Neutrophil (primary cell): ENCODE measurements around the gene TMEM42.

Experiments
- H3K27ac ChIP-seq: fragments of 200-600 bp; sonication (generic); 2 replicates; pipeline ENCODE4 v1.5.1; 2016; ENCODE audit warnings: mild to moderate bottlenecking, moderate library complexity
- H3K27me3 ChIP-seq: fragments of 200-600 bp; sonication (generic); 2 replicates; pipeline ENCODE4 v1.6.0; 2016; ENCODE audit warnings: mild to moderate bottlenecking
- H3K36me3 ChIP-seq: fragments of 200-600 bp; sonication (generic); 2 replicates; pipeline ENCODE4 v1.5.1; 2017
- H3K4me1 ChIP-seq, 2 experiments: fragments of 200-600 bp in 1 of 2; sonication (generic) in 1 of 2; 1 replicate in 1 of 2; 2 replicates in 1 of 2; pipeline versions ENCODE4 v1.5.1 to v1.6.1; 2013 to 2016; ENCODE audit warnings: low read depth in 1 of 2, low read length in 1 of 2, mild to moderate bottlenecking in 1 of 2, moderate library complexity in 1 of 2; ENCODE audit not compliant: control insufficient read depth in 1 of 2, insufficient read depth in 1 of 2
- H3K4me3 ChIP-seq, 2 experiments: fragments of 200-600 bp in 1 of 2; sonication (generic) in 1 of 2; 1 replicate in 1 of 2; 2 replicates in 1 of 2; pipeline ENCODE4 v1.5.1; 2013 to 2016; ENCODE audit warnings: low read depth in 1 of 2, low read length in 1 of 2, mild to moderate bottlenecking in 1 of 2, moderate library complexity in 1 of 2
- H3K9me3 ChIP-seq: fragments of 200-600 bp; sonication (generic); 2 replicates; pipeline ENCODE4 v1.5.1; 2016
- CTCF ChIP-seq: fragments of 200-600 bp; sonication (generic); IDR thresholded peaks from 2 replicates; pipeline ENCODE4 v1.5.1; 2016; ENCODE audit warnings: antibody characterized with exemption

Gene TMEM42

DNA sequence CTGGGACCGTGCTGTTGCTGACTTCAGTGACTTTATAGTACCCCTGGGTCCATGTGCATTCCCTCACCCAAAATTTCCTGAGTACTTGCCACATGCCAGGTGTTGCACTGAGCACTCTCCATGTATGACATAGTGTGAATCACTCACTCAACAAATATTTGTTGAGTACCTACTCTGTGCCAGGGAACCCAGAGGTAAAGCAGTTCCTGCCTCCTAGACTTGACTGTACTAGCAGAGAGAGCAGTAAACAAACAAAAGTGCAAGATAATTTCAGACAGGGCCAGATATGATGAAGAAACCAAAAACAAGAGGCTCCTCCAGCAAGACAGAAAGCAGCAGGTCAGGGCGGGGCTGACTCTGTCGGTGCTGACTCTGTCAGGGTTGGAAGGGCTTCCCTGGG lies 24.8 kb downstream of the TMEM42 start:
- Histone ChIP-seq H3K4me3 (no peak overlapping the region), H3K4me1 (no peaks in the 10 kb centered on the region), H3K27me3 (no peaks in the 10 kb centered on the region)

GRCh38 chr3:44887101-44887500 lies 25.4 kb downstream of the TMEM42 start:
- H3K36me3 ChIP-seq = no peaks in the 10 kb centered on the region
- no peak overlapping the region for H3K27ac ChIP-seq
- TF ChIP-seq CTCF = no peak
- H3K4me3 ChIP-seq = no peak overlapping the region
- no peaks in the 10 kb centered on the region for H3K9me3 ChIP-seq
- H3K27me3 ChIP-seq = no peaks in the 10 kb centered on the region
- no peaks in the 10 kb centered on the region for H3K4me1 ChIP-seq

More for the DNA sequence above, 24.8 kb downstream of the TMEM42 start:
- no peaks in the 10 kb centered on the region for H3K9me3 ChIP-seq
- H3K27ac ChIP-seq = no peak overlapping the region
- no peaks in the 10 kb centered on the region for H3K36me3 ChIP-seq
- TF ChIP-seq CTCF = no peak

DNA sequence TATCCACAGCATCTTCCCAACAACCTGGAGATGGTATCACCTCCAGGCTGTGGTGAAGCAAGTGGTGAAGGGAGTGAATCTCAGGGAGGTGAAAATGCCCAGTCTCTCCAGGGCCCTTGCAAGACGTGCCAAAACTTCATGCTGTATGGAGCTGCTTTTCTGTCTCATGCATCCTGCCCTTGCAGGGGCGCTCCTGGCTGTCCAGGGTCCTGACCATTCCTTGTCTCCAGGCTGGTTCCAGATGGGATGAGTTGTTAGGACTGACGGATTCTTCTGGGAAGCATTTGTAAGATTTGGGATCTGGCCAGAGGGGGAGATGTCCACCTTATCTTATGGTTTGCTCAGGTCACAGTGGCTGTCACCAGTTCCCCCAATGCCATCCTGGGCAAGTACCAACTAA lies 28.5 kb downstream of the TMEM42 start:
- TF ChIP-seq CTCF = no peak
- no peaks in the 10 kb centered on the region for H3K9me3 ChIP-seq
- H3K36me3 ChIP-seq = no peaks in the 10 kb centered on the region
- no peak overlapping the region for H3K4me3 ChIP-seq
- H3K27me3 ChIP-seq = no peaks in the 10 kb centered on the region
- H3K4me1 ChIP-seq = no peaks in the 10 kb centered on the region
- no peak overlapping the region for H3K27ac ChIP-seq

- H3K4me1 ChIP-seq = no peaks in the 10 kb centered on the region
- H3K4me3 ChIP-seq = no peak overlapping the region
- H3K9me3 ChIP-seq = no peaks in the 10 kb centered on the region
- no peak overlapping the region for H3K27ac ChIP-seq
- no peaks in the 10 kb centered on the region for H3K36me3 ChIP-seq
- H3K27me3 ChIP-seq = no peaks in the 10 kb centered on the region
- TF ChIP-seq CTCF = no peak
These were observed 29.1 kb downstream of the TMEM42 start for GRCh38 chr3:44890852-44891251.

- H3K36me3 ChIP-seq = no peaks in the 10 kb centered on the region
These were observed 31.0 kb downstream of the TMEM42 start for GRCh38 chr3:44892689-44893088.

More at GRCh38 chr3:44892689-44893088, 31.0 kb downstream of the TMEM42 start:
- no peak for TF ChIP-seq CTCF
- H3K9me3 ChIP-seq = no peaks in the 10 kb centered on the region
- H3K4me3 ChIP-seq = no peak overlapping the region
- no peak overlapping the region for H3K27ac ChIP-seq
- no peaks in the 10 kb centered on the region for H3K27me3 ChIP-seq
- no peaks in the 10 kb centered on the region for H3K4me1 ChIP-seq
